NCI-H2107 treated with DMSO at 0.1 percent for 48 hours (cell line): Measurements from ENCODE around the gene KRT74.

ENCODE experiments used
- DNase-seq: peaks from one replicate; lab custom pipeline; 2025; ENCODE audit not compliant: unreplicated experiment; lab: John Stamatoyannopoulos, UW

The KRT74 gene

GRCh38 chr12:52573743-52574142 lies at the start of gene KRT74:
Gene KRT74 (minus strand): TSS chr12:52573843. CDS start chr12:52573777, 66 bp downstream.
- no peak for DNase-seq

- no peak for DNase-seq
Measured at GRCh38 chr12:52622349-52622748, 48.7 kb upstream of the KRT74 start.

- no peak for DNase-seq
Measured at GRCh38 chr12:52618866-52619265, 45.2 kb upstream of the KRT74 start.

- DNase-seq = no peak
Measured at GRCh38 chr12:52618216-52618615, 44.6 kb upstream of the KRT74 start, which contains the start of gene KRT73. Gene KRT73 (minus strand): TSS chr12:52618559. CDS start chr12:52618524, 35 bp downstream.

GRCh38 chr12:52617403-52617785 lies 43.8 kb upstream of the KRT74 start:
- no peak for DNase-seq

GRCh38 chr12:52616680-52617402 lies 43.2 kb upstream of the KRT74 start:
- no peak for DNase-seq

- no peak for DNase-seq
Measured at GRCh38 chr12:52615912-52616311, 42.3 kb upstream of the KRT74 start.

- no peak for DNase-seq
Measured at GRCh38 chr12:52615208-52615868, 41.7 kb upstream of the KRT74 start.

- no peak for DNase-seq
Measured at GRCh38 chr12:52614381-52615207, 41.0 kb upstream of the KRT74 start.

GRCh38 chr12:52613384-52614030 lies 39.9 kb upstream of the KRT74 start:
- DNase-seq = no peak

- DNase-seq = no peak
Measured at GRCh38 chr12:52612431-52613383, 39.1 kb upstream of the KRT74 start.

- no peak for DNase-seq
Measured at GRCh38 chr12:52611080-52611468, 37.4 kb upstream of the KRT74 start.

- DNase-seq = no peak
Measured at GRCh38 chr12:52608826-52609630, 35.4 kb upstream of the KRT74 start.

GRCh38 chr12:52608161-52608560 lies 34.5 kb upstream of the KRT74 start:
- DNase-seq = no peak

GRCh38 chr12:52607314-52607713 lies 33.7 kb upstream of the KRT74 start:
- no peak for DNase-seq

GRCh38 chr12:52606581-52607218 lies 33.1 kb upstream of the KRT74 start:
- DNase-seq = no peak

GRCh38 chr12:52606096-52606495 lies 32.5 kb upstream of the KRT74 start:
- DNase-seq = no peak

GRCh38 chr12:52605542-52605941 lies 31.9 kb upstream of the KRT74 start:
- no peak for DNase-seq

- DNase-seq = no peak
Measured at GRCh38 chr12:52604859-52605258, 31.2 kb upstream of the KRT74 start.
